HG03103 (cell line): ENCODE data around the gene NOTCH2.

Experiments used
- ATAC-seq: cut with Tn5 transposase; IDR thresholded peaks from one replicate; pipeline ENCODE4 v1.9.1; 2021; ENCODE audit warnings: low read depth; ENCODE audit not compliant: unreplicated experiment

NOTCH2 gene

DNA sequence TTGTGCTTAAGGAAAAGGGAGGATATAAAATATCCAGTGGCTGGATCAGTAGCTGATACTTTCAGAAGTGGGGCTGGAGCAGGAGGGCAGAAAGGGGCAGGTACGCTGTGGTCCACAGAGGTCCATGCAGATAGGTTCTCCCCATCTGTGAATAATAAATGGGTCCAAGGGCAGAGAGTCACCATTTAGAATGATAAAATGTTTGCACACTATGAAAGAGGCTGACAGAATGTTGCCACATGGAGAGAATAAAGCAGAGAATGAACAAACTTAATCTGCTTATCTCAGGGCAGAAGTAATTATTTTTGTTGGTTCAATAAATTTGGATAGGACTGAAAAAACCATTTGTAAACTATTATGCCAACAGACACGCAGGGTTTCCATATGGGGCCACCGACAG, 156.5 kb downstream of the NOTCH2 start:
- ATAC-seq, result no peak

DNA sequence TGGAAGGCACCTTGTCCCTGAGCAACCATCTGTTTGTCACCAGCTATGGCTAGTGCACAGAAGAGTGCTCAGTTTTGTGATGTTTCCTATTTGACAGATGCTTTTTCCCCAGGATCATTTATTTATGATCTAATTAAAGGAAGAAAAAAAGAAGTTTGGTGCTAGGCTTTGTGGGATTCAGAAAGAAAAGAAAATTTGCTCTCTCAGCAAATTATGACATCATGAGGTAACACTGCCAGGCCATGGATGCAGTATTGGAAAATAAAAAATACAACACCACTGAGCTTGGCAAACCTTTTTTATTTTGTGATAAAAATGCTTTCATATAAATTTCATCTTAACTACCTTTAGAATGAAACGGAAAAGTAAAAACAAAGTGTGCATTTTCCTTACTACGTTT, 157.7 kb downstream of the NOTCH2 start:
- ATAC-seq, result no peak

DNA sequence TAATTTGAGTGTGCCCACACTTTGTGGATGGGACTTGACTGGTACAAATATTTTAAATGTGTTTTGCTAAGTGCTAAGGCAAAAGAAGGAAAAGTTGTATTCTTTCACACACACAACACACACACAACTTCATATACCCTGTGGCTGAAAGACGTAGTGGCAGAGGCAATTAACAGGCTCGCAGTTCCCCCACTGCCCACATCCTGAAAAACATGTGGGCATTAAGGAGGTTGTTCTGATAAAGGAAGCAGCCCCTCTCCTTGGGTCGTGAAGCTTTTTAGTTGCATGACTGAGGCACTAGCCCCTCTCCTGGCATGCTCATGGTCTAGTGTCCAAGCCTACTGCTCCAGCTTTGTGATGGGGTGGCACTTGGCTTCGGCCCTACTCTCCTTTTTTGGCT, 158.8 kb downstream of the NOTCH2 start:
- ATAC-seq, result no peak

DNA sequence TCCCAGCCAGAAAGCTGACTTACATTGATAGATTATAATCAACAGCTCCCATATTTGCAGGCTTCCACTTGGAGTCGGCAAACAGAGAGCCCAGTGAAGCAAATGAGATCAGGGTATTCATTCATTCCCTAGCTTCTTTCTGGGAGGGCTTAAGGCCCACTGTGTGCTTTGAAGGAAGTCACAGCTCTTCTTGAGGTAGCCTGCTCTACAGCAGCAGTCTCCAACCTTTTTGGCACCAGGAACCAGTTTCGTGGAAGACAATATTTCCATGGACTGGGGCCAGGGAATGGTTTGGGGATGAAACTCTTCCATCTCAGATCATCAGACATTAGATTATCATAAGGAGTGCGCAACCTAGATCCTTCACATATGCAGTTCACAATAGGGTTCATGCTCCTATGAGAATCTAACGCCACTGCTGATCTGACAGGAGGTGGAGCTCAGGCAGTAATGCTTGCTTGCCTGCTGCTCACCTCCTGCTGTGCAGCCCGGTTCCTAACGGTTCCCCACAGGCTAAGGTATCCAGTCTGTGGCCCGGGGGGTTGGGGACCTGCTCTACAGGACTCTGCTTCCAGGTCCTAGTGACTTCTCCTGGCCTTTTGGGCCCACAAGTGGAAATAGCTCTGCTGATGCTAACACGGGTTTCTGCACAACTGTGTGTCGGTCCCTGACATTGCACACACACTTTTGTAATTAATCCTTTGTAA, 159.4 kb downstream of the NOTCH2 start:
- ATAC-seq, result no peak

DNA sequence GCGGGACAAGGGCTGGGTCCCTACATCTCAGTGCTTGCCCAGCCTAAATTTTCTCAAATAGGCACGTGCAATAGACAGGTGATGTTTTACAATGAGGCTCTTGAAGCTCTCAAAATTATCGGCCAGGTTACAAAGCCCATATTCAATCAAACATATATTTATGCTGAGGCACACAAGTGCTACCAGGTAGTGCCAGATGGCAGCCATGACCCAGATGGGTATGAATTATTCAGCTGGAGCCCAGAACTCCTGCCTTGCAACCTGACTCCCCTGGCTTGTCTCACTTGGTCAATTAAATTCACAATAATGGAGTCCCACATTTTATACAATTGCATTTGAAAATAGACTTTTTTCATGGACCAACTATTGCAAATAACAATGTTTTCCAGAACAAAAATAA, 160.8 kb downstream of the NOTCH2 start:
- no peak for ATAC-seq

DNA sequence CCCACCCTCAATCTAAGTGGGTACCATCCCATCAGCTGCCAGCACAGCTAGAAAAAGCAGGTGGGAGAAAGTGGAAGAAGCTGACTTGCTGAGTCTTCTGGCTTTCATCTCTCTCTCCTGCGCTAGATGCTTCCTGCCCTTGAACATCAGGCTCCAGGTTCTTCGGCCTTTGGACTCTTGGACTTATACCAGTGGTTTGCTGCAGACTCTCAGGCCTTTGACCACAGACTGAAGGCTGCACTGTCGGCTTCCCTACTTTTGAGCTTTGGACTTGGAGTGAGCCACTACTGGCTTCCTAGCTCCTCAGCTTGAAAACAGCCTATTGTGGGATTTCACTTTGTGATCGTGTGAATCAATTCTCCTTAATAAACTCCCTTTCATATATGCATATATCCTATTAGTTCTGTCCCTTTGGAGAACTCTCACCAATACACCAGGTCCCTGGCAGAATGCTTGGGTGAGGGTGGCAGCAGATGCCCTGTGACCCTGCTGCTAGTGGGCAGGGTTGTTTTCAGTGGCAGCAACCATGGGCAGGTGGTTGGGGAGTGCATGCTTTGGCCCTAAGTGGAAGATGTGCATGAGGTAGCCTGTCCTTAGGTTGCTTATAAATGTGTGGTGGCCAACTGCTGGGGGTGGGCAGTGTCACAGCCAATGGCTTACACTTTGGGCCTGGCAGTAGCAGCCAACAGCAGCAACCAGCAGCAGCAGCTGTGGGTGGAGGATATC, 162.4 kb downstream of the NOTCH2 start:
- no peak for ATAC-seq

DNA sequence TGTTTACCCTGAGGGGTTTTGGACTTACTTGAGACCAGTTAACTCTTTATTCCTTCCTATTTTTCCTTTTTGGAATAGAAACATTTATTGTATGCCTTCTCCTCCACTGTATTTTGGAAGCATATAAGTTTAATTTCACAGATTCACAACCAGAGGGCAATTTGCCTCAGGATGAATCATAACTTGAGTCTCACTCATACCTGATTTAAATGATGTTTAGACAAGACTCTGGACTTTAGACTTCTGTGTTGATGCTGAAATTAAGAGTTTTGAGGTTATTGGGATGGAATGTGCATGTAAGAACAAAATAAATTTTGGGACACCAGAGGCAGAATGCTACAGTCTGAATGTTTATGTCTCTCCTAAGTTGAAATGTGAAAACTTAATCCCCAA, 166.0 kb downstream of the NOTCH2 start:
- ATAC-seq, result no peak

DNA sequence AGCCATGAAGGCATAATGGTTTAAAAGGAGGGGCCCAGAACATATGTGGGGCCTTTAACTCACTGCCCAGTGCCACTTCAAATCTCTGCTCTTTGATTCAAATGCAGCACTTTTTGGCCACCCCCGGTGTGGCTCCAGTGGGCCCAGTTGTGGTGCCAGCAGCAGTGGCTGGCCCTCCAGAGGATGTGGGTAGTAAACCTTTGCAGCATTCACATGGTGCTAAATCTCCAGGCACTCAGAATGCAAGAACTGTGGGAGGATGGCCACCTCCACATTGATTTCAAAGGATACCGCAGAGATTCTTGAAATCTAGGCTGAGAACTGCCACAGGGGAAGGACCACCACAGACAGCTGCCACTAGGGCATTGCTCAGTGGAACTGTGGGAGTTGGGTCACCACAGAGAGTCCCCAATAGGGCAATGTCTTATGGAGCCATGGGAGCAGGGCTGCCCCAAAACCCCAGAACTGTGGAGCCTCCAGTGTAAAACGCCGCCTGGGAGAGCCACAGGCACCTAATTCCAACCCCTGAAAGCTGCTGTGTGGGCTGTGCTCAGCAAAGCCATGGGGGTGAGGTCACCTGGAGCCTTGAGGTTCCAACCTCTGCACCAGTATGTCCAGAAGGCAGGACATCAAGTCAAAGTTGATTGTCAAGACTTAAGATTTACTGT, 166.6 kb downstream of the NOTCH2 start:
- no peak for ATAC-seq

DNA sequence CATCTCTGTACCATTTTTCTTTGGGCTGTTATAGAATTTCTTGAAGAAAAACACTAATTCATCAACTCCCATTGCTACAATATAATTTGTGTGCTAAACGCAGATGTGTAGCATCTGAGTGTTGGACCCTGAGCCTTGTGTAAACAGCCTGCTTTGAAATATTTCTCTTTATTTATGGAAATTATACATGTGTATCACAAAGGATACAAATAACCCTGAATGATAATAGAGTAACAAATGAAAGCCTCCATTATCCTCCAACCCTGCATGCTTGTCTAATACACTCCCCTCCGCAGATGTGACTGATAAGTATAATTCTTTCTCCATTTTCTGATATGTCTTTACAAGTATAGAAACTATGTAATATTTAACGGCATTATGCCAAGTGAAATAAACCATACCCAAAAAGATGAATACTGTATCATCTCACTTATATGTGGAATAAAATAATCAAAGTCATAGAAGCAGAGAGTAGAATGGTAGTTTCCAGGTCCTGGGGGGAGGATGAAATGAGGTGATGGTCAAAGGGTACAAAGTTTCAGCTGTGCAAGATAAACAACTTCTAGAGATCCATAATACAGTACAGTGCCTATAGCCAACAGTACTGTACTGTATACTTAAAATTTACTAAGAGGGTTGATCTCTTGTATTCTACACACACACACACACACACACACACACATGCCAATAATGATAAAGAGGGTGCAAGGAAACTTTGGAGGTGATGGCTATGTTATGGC, 170.3 kb downstream of the NOTCH2 start:
- ATAC-seq, result no peak

DNA sequence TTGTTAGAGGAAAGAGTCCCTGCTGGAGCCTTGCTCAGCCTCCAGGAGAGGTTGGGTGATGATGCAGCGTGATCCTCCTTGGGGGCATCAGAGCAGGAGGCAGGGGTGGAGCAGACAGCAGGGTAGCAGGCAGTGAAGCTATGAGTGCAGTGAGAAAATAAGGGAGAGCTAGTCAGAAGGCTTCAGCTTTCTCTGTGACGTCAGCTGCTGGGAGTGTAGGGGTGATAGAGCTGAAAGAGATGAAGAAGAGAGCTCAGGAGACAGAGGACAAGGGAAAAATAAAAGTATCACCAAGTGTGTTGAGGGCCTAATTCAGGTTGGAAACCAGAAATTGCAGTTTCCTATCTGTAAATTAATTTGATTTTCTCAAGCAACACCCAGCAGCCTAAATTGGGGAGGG, 170.9 kb downstream of the NOTCH2 start:
- no peak for ATAC-seq

DNA sequence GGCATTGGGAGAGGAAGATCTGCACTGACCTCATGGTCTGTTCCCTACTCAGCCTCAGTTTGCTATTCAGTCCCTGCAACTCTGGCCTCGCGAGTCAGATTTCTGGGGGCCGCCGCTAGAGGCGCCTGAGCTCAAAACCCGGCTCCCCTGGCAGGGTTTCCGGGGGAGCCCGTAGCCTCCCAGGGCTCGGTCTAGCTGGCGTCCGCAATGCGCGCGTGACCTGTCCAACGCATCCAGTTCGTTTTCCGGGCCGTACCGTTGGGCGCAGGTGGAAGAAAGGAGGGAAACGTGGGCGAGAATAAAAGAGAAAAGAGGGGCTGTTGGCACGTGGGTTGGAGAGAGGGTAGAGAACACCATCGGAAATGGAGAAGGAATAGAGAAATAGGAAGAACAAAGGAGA, 173.2 kb downstream of the NOTCH2 start, which contains the start of gene ADAM30:
Gene ADAM30, minus strand, starts transcription at position 213 of the 400 bp plus-strand sequence. Its CDS starts 179 bp downstream, at position 34.
- no peak for ATAC-seq

DNA sequence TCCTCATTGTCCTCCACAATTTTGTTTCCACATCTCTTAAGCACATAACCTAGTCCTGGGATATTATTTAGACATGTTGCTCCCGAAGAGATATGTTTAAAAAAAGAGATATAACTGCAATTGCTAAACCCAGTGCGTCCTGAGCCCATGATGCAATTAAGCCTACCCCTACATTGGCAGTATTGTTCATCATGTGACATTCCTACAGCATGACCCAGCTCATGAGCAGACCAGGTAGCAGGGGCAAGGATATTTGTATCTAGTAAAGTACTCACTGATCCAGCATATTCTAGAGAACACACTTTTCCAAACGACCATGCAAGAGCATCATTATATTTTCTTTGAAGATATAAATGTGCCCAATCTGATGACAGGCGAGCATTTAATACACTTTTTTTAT, 174.4 kb downstream of the NOTCH2 start:
- no peak for ATAC-seq

DNA sequence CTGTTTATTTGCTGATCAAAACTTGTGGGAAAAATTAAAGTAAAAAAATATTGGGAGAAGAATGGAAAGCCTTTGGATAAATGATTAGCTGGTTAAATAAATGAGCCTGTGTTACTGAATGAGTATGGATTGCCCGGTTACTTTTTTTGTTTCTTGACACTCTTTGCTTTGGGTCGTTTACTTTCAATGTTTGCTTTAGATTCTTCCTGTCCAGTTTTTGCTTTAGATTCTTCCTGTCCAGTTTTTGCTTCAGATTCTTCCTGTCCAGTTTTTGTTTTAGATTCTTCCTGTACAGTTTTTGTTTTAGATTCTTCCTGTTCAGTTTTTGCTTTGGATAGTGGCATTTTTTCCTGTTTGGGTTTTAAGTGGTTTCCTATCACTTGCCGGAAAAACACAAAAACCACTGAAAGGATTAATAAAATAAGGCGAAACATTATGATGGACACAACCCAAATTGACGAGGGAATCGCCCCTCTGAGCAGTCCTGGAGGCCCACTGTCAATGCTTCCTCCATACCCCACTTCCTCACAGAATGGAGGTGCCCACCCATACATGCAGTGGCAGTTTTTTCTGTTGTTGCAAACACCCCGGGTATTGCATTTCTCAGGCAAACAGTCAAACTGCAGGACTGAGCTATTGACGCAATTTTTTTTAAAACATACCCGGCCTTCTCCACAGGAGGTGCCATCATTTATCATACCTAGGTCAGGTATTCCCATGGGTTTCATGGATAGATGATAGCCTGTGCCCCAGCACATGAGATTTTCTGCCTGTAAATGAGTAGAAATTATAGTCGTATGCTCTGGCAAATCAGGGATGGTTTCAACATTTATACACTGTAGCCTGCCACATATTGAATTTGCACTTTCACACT, 175.4 kb downstream of the NOTCH2 start:
- ATAC-seq, result no peak

DNA sequence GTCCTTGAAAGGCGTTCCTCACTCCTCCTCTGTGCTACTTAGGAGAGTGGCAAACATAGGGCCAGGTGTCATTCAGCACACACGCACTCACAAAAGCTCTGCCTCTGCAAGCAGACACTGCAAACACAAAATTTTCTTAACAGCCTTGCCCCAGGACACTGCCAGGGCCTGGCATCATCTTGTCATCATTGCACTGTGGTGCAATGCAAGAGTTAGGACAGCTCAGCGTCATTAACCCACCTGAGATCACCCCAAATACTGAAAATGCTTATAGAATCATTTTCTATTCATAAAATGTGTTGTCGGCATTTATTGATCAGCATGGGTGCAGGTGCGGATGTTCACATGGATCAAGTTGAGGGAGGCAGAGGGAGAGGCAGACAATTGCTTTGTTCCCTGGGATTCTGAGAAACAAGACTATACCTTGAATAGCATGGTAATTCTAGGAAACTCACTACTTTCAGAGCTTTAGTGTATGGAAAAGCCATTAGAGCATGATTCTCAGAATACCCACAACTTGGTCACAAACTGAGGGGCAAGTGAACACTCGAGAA, 176.1 kb downstream of the NOTCH2 start:
- ATAC-seq, result no peak

DNA sequence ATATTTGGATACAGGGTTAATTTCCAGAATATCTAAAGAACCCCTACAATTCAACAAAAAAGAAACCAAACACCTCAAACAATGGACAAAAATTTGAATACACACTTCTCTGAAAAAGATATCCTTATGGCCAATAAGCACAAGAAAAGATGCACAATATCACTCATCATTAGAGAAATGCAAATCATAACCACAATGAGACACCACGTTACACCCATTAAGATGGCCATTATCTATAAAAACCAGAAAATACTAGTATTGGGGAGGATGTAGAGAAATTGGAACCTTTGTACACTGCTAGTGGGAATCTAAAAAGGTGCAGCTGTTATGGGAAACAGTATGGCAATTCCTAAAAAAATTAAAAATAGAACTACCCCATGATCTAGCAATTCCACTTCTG, 178.1 kb downstream of the NOTCH2 start:
- no peak for ATAC-seq

DNA sequence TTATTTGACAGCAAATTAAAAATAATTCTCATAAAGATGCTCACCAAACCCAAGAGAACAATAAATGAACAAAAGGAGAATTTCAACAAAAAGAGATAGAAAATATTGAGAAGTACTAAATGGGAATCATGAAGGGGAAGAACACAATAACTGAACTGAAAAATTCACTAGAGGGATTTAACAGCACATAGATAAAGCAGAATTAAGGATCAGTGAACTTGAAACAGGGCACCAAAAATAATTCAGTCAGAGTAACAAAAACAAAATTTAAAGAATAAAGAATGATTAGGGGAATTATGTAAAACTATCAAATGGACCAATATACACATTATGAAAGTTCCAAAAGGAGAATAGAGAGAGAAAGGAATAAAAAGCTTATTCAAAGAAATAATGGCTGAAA, 181.0 kb downstream of the NOTCH2 start:
- ATAC-seq, result no peak

DNA sequence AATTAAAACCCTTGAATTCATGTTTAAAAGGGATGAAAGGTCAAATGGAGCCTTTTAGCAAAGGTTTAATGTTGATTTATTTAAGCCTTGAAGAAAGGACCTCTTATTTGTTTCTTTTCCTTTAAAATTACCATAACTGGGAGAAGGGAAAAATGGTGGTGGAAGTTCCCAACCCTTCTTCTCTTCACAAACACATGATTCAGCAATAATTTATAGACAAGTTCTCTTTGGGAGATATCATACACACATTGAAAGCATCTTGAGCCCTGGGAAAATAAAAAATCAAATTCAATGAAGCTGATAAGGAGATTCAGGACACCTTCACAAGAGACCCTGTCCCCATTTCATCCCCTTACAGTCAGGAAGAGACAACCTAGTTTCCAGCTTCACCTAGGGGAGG, 182.0 kb downstream of the NOTCH2 start:
- no peak for ATAC-seq

DNA sequence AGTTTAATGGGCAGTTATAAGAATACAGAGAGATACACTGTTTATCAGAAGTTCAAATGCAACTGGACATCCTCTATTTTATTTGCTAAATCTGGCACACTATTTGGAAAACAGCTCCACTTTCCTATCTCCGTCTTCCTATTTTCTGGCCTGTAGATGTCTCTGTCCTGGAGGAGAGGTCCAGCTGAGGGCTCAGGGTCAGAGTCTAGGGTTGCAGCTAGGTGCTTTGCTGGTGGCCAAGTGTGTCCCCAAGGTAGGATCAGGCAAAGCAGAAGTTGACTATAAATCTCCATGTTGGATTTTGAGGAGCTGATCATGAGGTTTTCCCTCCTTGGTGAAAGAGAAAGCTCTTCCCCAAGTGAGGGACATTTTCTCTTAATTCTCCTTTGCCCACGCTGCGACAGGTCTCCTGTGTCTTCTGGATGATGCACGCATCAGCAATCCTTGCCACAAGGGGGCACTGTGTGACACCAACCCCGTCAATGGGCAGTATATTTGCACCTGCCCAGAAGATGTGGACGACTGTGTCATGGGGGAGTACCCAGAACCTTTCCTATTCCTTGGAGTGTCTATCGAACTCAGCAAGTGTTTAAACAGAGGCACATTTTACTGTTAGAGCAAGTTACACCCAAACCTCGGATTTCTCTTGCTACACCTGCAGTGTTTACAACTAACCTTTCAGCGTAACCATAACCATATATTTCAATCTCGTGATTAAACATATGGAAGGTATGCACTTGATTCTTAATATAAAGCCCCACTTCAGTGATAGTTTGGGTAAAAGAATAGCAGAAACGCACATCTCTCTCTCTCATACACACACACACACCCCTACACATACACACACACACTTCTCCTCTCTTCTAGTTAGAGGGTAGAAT, 183.3 kb downstream of the NOTCH2 start:
- no peak for ATAC-seq

DNA sequence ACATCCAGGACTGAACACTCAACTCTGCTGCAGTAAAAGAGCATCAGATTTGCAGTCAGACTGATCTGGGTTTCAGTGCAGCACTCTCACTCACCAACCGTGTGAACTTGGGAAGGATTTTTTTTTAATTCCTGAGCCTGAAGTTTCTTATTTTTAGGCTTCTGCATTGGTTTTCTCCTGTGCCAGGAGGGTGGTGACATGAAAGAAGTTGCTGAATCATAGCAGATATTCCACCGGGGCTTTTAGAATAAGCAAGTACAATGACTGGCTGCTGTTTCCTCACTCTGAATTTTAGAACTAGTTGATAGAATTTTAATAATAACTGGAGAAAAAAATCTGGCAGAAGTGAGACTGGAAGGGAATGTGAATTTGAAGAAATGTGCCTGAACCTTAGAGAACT, 184.8 kb downstream of the NOTCH2 start:
- no peak for ATAC-seq
